Endothelial cell of umbilical vein (primary cell): Measurements from ENCODE around the gene MYLK. TPM values are rescaled to one million over a fixed set of nuclear protein-coding genes. Genes with fewer than 3 reads are reported as not detected.

Source experiments
- BruUV-seq: library from RNA; stranded (reverse); fragments of 400-500 nt; replicated peaks from 2 replicates; lab custom pipeline; 2021; lab: Mats Ljungman, UMichigan
- CTCF ChIA-PET: fragments of 300-600, 350-600 bp; sonication (Branson Sonifier 250); formaldehyde crosslinking; loops from one replicate; lab custom pipeline; 2021; ENCODE audit warnings: antibody characterized with exemption, inconsistent platforms; lab: Charles Lee
- POLR2A ChIA-PET: fragments of 300-600, 350-600 bp; sonication (Branson Sonifier 250); formaldehyde crosslinking; loops from one replicate; lab custom pipeline; 2021; ENCODE audit warnings: antibody characterized with exemption, inconsistent platforms; lab: Charles Lee
- DNase-seq: peaks from one replicate; pipeline ENCODE4 v3.0.0-alpha.2; 2011; ENCODE audit warnings: low read depth, low spot score
- FAIRE-seq: peaks from 2 replicates; lab custom pipeline; 2011; peaks lifted over from hg19 to GRCh38; lab: Jason Lieb, UNC
- H2AFZ ChIP-seq: 2 replicates; pipeline ENCODE4 v1.6.0; 2012; ENCODE audit warnings: low read depth, low read length, control low read depth, inconsistent platforms
- H3K27ac ChIP-seq: 2 replicates; pipeline ENCODE4 v1.5.1; 2011; ENCODE audit warnings: low read depth, mild to moderate bottlenecking, control low read depth, low read length, moderate library complexity; ENCODE audit not compliant: insufficient read depth
- H3K27me3 ChIP-seq, 2 experiments: 2 replicates each; pipeline versions ENCODE4 v1.6.0 to v1.6.1; 2011; ENCODE audit warnings: low read length in 2 of 2, mixed read lengths in 1 of 2; ENCODE audit not compliant: control insufficient read depth in 2 of 2, insufficient read depth in 2 of 2
- H3K36me3 ChIP-seq, 2 experiments: 2 replicates in 1 of 2; 3 replicates in 1 of 2; pipeline ENCODE4 v1.5.1; 2011; ENCODE audit warnings: low read length in 2 of 2, mild to moderate bottlenecking in 1 of 2, moderate library complexity in 1 of 2; ENCODE audit not compliant: control insufficient read depth in 2 of 2, insufficient read depth in 2 of 2; ENCODE audit errors: extremely low read depth in 1 of 2
- H3K4me1 ChIP-seq: 3 replicates; pipeline ENCODE4 v1.5.1; 2011; ENCODE audit warnings: mild to moderate bottlenecking, low read length; ENCODE audit not compliant: control insufficient read depth, insufficient read depth; ENCODE audit errors: extremely low read depth
- H3K4me2 ChIP-seq: 2 replicates; pipeline ENCODE4 v1.6.1; 2011; ENCODE audit warnings: low read length, control low read depth, mixed read lengths; ENCODE audit not compliant: insufficient read depth
- H3K4me3 ChIP-seq, 3 experiments: fragments of 200-600 bp in 1 of 3; sonication (generic), shearing (Covaris generic) in 1 of 3; replicated peaks in 1 of 3; 2 replicates each; pipeline ENCODE4 v1.5.1; 2011 to 2016; ENCODE audit warnings: control low read depth in 3 of 3, low read length in 3 of 3, mild to moderate bottlenecking in 2 of 3, inconsistent platforms in 1 of 3, low read depth in 1 of 3, moderate library complexity in 1 of 3; ENCODE audit not compliant: insufficient read depth in 1 of 3
- H3K79me2 ChIP-seq: 2 replicates; pipeline ENCODE4 v1.6.0; 2012; ENCODE audit warnings: low read length, inconsistent platforms; ENCODE audit not compliant: control insufficient read depth, insufficient read depth
- H3K9ac ChIP-seq: replicated peaks from 2 replicates; pipeline ENCODE3; 2011; ENCODE audit warnings: low read length, control low read depth; ENCODE audit not compliant: insufficient read depth; ENCODE audit errors: extremely low read depth
- H3K9me1 ChIP-seq: replicated peaks from 3 replicates; pipeline ENCODE4 v1.6.0; 2011; ENCODE audit warnings: mild to moderate bottlenecking, low read length; ENCODE audit not compliant: control insufficient read depth, insufficient read depth; ENCODE audit errors: extremely low read depth
- H3K9me3 ChIP-seq: replicated peaks from 2 replicates; pipeline ENCODE4 v1.5.1; 2012; ENCODE audit warnings: low read length, inconsistent platforms; ENCODE audit not compliant: control insufficient read depth, insufficient read depth
- H4K20me1 ChIP-seq: replicated peaks from 2 replicates; pipeline ENCODE3; 2011; ENCODE audit warnings: mild to moderate bottlenecking, low read length; ENCODE audit not compliant: control insufficient read depth, insufficient read depth; ENCODE audit errors: extremely low read depth
- EZH2 ChIP-seq: IDR thresholded peaks from 2 replicates; pipeline ENCODE4 v1.6.1; 2012; ENCODE audit warnings: borderline replicate concordance, low read depth, mild to moderate bottlenecking, moderate library complexity, low read length, inconsistent platforms; ENCODE audit not compliant: severe bottlenecking
- FOS ChIP-seq: IDR thresholded peaks from 2 replicates; pipeline ENCODE4 v1.6.1; 2011; ENCODE audit warnings: mild to moderate bottlenecking, low read length, moderate library complexity, borderline replicate concordance; ENCODE audit not compliant: insufficient read depth
- GATA2 ChIP-seq: IDR thresholded peaks from 2 replicates; pipeline ENCODE4 v1.7.0; 2011; ENCODE audit warnings: low read depth, mild to moderate bottlenecking, moderate library complexity, mixed read lengths, low read length; ENCODE audit not compliant: insufficient read length, insufficient read depth
- JUN ChIP-seq: IDR thresholded peaks from 2 replicates; pipeline ENCODE4 v1.6.1; 2011; ENCODE audit warnings: borderline replicate concordance, low read depth; ENCODE audit not compliant: insufficient read length, insufficient read depth
- MYC ChIP-seq: IDR thresholded peaks from one replicate; pipeline ENCODE4 v1.6.1; 2011; ENCODE audit warnings: mild to moderate bottlenecking, low read depth, low read length
- POLR2A ChIP-seq: IDR thresholded peaks from 2 replicates; pipeline ENCODE4 v1.6.1; 2012; ENCODE audit warnings: low read depth, mild to moderate bottlenecking, control low read depth, low read length
- POLR2AphosphoS5 ChIP-seq: IDR thresholded peaks from 2 replicates; pipeline ENCODE4 v1.6.1; 2012; ENCODE audit warnings: low read depth, mild to moderate bottlenecking, control low read depth, low read length, moderate library complexity; ENCODE audit not compliant: insufficient read depth
- dilution Hi-C: fragments of 300-500 bp; cut with MboI; formaldehyde crosslinking; loops from one replicate; pipeline ENCODE4 v1.15.0; 2019; ENCODE audit warnings: low sequenced_read_pairs; ENCODE audit not compliant: extremely low pct_ligation_motif_present
- intact Hi-C: fragments of 100-400 bp; cut with micrococcal nuclease; formaldehyde crosslinking; loops from one replicate; pipeline ENCODE4 v1.10.0; 2022
- polyA plus RNA-seq, 4 experiments: library from polyadenylated mRNA; depleted of rRNA in 3 of 4; stranded (reverse) in 3 of 4; unstranded in 1 of 4; fragments of >200 nt; gene quantifications; 2 replicates each; pipeline versions ENCODE4 v1.2.1 to v1.2.3, GENCODE V29; 2011 to 2012; ENCODE audit warnings: missing spikeins in 1 of 4
- total RNA-seq: library from RNA; stranded (reverse); gene quantifications from 2 replicates; pipeline ENCODE4 v1.2.3, GENCODE V29; 2021
- TF ChIP-seq, protein P1 (sequence below): IDR thresholded peaks from 2 replicates; pipeline ENCODE4 v1.6.1; 2011; ENCODE audit not compliant: insufficient read depth, insufficient read length
- TF ChIP-seq, protein P2 (sequence below), 2 donors: IDR thresholded peaks; 1 replicate in 1 of 2; 2 replicates in 1 of 2; pipeline ENCODE4 v1.5.1; 2011; ENCODE audit warnings: low read length in 2 of 2, mild to moderate bottlenecking in 2 of 2, moderate library complexity in 2 of 2, control low read depth in 1 of 2, inconsistent platforms in 1 of 2, low read depth in 1 of 2; ENCODE audit not compliant: insufficient read depth in 1 of 2; ENCODE audit errors: extremely low read depth in 1 of 2

The MYLK gene
- total and polyA plus RNA-seq, 2 donors (not counting 3 experiments of a cell fraction or from before 2014, with no cell fraction given) = 10.0 to 22.2 TPM

DNA sequence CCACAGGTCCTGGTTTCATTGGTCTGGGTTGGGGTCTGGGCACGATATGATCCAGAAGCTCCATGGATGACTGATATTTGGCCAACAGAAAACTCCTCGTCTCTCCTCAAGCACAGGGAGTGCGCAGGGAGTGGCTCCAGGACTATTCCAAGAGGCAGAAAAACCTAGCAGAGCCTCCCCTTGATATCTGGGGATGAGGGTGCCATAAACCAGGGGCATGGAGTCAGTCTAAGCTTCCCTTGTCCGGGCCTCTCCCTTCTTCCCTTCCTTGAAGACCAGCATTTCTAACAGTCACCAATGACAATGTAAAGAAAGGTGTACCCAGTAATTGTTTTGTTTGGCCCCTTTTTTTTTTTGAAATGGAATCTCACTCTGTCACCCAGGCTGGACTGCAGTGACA is 199.9 kb downstream of the MYLK start:
- H3K79me2 ChIP-seq = no peaks in the 10 kb centered on the region
- ChIA-PET CTCF (interaction anchor here (1.8 kb wide), 1 partner anchor 32 kb away, joined by 12 read pairs; no protein-coding TSS in a partner anchor), POLR2A (no interaction called here)
- no peaks in the 10 kb centered on the region for H3K9me3 ChIP-seq
- TF ChIP-seq POLR2AphosphoS5 = no peak
- TF ChIP-seq, protein P1, sequence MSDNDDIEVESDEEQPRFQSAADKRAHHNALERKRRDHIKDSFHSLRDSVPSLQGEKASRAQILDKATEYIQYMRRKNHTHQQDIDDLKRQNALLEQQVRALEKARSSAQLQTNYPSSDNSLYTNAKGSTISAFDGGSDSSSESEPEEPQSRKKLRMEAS = no peak
- TF ChIP-seq POLR2A = no peak
- TF ChIP-seq JUN = no peak
- TF ChIP-seq GATA2 = no peak
- TF ChIP-seq, protein P2, sequence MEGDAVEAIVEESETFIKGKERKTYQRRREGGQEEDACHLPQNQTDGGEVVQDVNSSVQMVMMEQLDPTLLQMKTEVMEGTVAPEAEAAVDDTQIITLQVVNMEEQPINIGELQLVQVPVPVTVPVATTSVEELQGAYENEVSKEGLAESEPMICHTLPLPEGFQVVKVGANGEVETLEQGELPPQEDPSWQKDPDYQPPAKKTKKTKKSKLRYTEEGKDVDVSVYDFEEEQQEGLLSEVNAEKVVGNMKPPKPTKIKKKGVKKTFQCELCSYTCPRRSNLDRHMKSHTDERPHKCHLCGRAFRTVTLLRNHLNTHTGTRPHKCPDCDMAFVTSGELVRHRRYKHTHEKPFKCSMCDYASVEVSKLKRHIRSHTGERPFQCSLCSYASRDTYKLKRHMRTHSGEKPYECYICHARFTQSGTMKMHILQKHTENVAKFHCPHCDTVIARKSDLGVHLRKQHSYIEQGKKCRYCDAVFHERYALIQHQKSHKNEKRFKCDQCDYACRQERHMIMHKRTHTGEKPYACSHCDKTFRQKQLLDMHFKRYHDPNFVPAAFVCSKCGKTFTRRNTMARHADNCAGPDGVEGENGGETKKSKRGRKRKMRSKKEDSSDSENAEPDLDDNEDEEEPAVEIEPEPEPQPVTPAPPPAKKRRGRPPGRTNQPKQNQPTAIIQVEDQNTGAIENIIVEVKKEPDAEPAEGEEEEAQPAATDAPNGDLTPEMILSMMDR (IDR thresholded peaks at IDR 0.05; ENCODE audit: extremely low read depth in 1 of 2, insufficient read depth in 1 of 2, low read depth in 1 of 2, low read length in 2 of 2) = no peak
- TF ChIP-seq EZH2 = no peak
- TF ChIP-seq MYC = no peak
- TF ChIP-seq FOS = no peak
- no peaks in the 10 kb centered on the region for H3K36me3 ChIP-seq
- no TSS peak for BruUV-seq
- FAIRE-seq (no peak), DNase-seq (no peak)
- H2AFZ ChIP-seq = no peak overlapping the region
- H3K27ac ChIP-seq = no peak overlapping the region
- peaks cover 19% of the 10 kb centered on the region for H3K4me1 ChIP-seq
- no peaks in the 10 kb centered on the region for H3K27me3 ChIP-seq
- H3K9me1 ChIP-seq = no peaks in the 10 kb centered on the region
- H3K4me2 ChIP-seq = no peak overlapping the region
- H3K9ac ChIP-seq = no peak overlapping the region
- intact Hi-C loops (loop anchor here (10.0 kb wide), 1 partner anchor 1199 kb away; no protein-coding TSS in a partner anchor), dilution Hi-C loops (no loop called here)
- no peaks in the 10 kb centered on the region for H4K20me1 ChIP-seq
- no peak overlapping the region for H3K4me3 ChIP-seq
